ENCODE results near the gene TNK2. TPM values are rescaled to one million over a fixed set of nuclear protein-coding genes. Genes with fewer than 3 reads are reported as not detected.

The TNK2 gene
- total RNA-seq, 1 experiment from 2014 or later, result 36.0 TPM

GRCh38 chr3:195844671-195845218, 63.6 kb downstream of the TNK2 start:
- no peaks in the 10 kb centered on the region for H3K36me3 ChIP-seq (ENCODE audit: control insufficient read depth, insufficient read depth, low read length)
- H3K27me3 ChIP-seq (replicated peaks; ENCODE audit: control insufficient read depth, insufficient read depth, low read length), result no peaks in the 10 kb centered on the region
- CTCF ChIA-PET, result no interaction called here
- peaks cover 8% of the 10 kb centered on the region; the same call in 1 of the 2 replicates for H3K4me1 ChIP-seq
- POLR2A ChIA-PET, result no interaction called here
- no peaks in the 10 kb centered on the region for H3K9me3 ChIP-seq
- H3K4me3 Mint-ChIP-seq (ENCODE audit: unreplicated experiment), result no peak overlapping the region
- no TSS peak for BruUV-seq (replicated peaks)
- H3K27ac Mint-ChIP-seq (ENCODE audit: unreplicated experiment), result no peak overlapping the region
- no peaks in the 10 kb centered on the region for H3K36me3 Mint-ChIP-seq (ENCODE audit: insufficient read depth, unreplicated experiment)
- H3K9me3 Mint-ChIP-seq (ENCODE audit: unreplicated experiment), result no peaks in the 10 kb centered on the region
- DNase-seq, result no peak
- TF ChIP-seq CTCF (IDR thresholded peaks at IDR 0.05; ENCODE audit: insufficient read depth in 1 of 2, low read depth in 1 of 2, low read length in 1 of 2, severe bottlenecking in 1 of 2, unreplicated experiment in 1 of 2), result no peak
- no peaks in the 10 kb centered on the region for H3K27me3 Mint-ChIP-seq (ENCODE audit: insufficient read depth, unreplicated experiment)
- H3K4me3 ChIP-seq (ENCODE audit: low read depth, low read length), result no peak overlapping the region
- intact Hi-C loops (cut with micrococcal nuclease; ENCODE audit: unreplicated experiment), result no loop called here
- peaks cover 8% of the 10 kb centered on the region for H3K4me1 Mint-ChIP-seq (ENCODE audit: low read depth, unreplicated experiment)

DNA sequence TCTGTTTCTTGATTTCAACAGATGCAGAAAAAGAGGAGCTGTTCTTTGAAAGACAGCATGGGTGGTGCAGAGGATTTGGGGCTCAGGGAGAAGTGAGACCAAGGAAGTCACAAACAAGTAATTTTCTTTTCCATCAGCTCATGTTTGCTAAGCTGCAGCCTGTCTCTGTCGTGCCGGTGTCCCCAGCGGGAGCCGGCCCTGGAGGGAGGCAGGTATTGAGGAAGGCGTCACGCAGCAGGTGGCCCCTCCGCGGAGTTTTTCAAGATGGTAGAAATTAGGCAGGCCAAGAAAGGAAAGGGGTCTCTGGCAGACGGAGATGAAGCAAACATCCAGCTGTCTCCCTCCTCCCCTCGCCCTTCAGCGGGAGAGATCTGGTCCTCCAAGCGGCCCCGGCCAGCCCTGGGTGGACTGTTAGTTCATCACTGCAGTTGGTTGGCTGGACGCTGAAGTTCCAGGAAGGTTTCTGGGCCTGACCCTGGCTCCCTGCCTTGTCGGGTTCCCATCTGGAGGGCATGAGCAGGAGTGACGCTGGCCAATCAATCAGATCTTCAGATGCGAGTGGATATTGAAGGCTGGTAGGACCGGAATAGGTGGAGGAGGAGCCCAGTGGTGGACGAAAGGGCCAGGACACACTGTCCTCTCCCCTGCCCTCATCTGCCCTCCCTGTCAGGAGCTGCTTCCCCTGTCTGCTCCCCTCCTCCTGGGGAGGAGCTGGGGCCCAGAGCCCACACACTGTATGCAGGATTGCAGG, 68.9 kb downstream of the TNK2 start:
- Mint-ChIP-seq H3K36me3 (ENCODE audit: insufficient read depth, unreplicated experiment) (no peaks in the 10 kb centered on the region), H3K4me3 (ENCODE audit: unreplicated experiment) (no peak overlapping the region)
- BruUV-seq (replicated peaks), result no TSS peak

DNA sequence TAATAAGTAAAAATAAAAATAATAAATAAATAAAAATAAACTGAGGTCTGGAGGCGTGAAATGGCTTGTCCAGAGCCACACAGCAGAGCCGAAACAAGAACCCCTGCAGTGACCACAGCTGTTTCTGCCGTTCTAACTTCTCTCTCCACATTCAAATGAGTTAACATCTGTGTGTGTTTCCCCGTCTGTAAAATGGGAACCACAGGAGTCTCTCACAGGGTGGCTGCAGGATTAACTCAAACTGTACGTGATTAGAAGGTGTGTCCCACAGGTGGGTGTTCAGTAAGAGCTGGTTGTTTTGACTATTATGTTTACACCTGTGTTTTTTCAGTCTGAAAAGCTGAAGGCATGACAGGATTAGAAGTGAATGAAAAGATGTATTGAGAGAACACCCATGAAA, 69.6 kb downstream of the TNK2 start:
- POLR2A ChIA-PET, result no interaction called here
- no peaks in the 10 kb centered on the region for H3K27me3 Mint-ChIP-seq (ENCODE audit: insufficient read depth, unreplicated experiment)
- intact Hi-C loops (cut with micrococcal nuclease; ENCODE audit: unreplicated experiment), result no loop called here
- no peaks in the 10 kb centered on the region for H3K4me1 Mint-ChIP-seq (ENCODE audit: low read depth, unreplicated experiment)
- DNase-seq, result no peak
- CTCF ChIA-PET, result interaction anchor here (0.5 kb wide), 1 partner anchor 56 kb away, joined by 5 read pairs; no protein-coding TSS in a partner anchor
- no peak overlapping the region for H3K4me3 ChIP-seq (ENCODE audit: low read depth, low read length)
- no peaks in the 10 kb centered on the region for H3K36me3 Mint-ChIP-seq (ENCODE audit: insufficient read depth, unreplicated experiment)
- TF ChIP-seq CTCF (IDR thresholded peaks at IDR 0.05; ENCODE audit: insufficient read depth in 1 of 2, low read depth in 1 of 2, low read length in 1 of 2, severe bottlenecking in 1 of 2, unreplicated experiment in 1 of 2), result no peak
- H3K27ac Mint-ChIP-seq (ENCODE audit: unreplicated experiment), result no peak overlapping the region
- H3K27me3 ChIP-seq (replicated peaks; ENCODE audit: control insufficient read depth, insufficient read depth, low read length), result no peaks in the 10 kb centered on the region
- H3K4me1 ChIP-seq, result no peaks in the 10 kb centered on the region
- no peak overlapping the region for H3K4me3 Mint-ChIP-seq (ENCODE audit: unreplicated experiment)
- no peaks in the 10 kb centered on the region for H3K36me3 ChIP-seq (ENCODE audit: control insufficient read depth, insufficient read depth, low read length)
- no TSS peak for BruUV-seq (replicated peaks)
- no peaks in the 10 kb centered on the region for H3K9me3 ChIP-seq
- no peaks in the 10 kb centered on the region for H3K9me3 Mint-ChIP-seq (ENCODE audit: unreplicated experiment)

More for the DNA sequence above, 68.9 kb downstream of the TNK2 start:
- ChIA-PET CTCF (interaction anchor here (0.5 kb wide), 1 partner anchor 55 kb away, joined by 5 read pairs; no protein-coding TSS in a partner anchor), POLR2A (no interaction called here)
- H3K9me3 Mint-ChIP-seq (ENCODE audit: unreplicated experiment), result no peaks in the 10 kb centered on the region
- Histone ChIP-seq H3K36me3 (ENCODE audit: control insufficient read depth, insufficient read depth, low read length) (no peaks in the 10 kb centered on the region), H3K4me1 (no peaks in the 10 kb centered on the region), H3K9me3 (no peaks in the 10 kb centered on the region), H3K27me3 (replicated peaks; ENCODE audit: control insufficient read depth, insufficient read depth, low read length) (no peaks in the 10 kb centered on the region), H3K4me3 (ENCODE audit: low read depth, low read length) (no peak overlapping the region)
- no peak for DNase-seq
- no peak for TF ChIP-seq CTCF (IDR thresholded peaks at IDR 0.05; ENCODE audit: insufficient read depth in 1 of 2, low read depth in 1 of 2, low read length in 1 of 2, severe bottlenecking in 1 of 2, unreplicated experiment in 1 of 2)
- no peaks in the 10 kb centered on the region for H3K27me3 Mint-ChIP-seq (ENCODE audit: insufficient read depth, unreplicated experiment)
- H3K27ac Mint-ChIP-seq (ENCODE audit: unreplicated experiment), result no peak overlapping the region
- intact Hi-C loops (cut with micrococcal nuclease; ENCODE audit: unreplicated experiment), result no loop called here
- H3K4me1 Mint-ChIP-seq (ENCODE audit: low read depth, unreplicated experiment), result no peaks in the 10 kb centered on the region

Data from Caco-2 (cell line).